Measurements from ENCODE around the gene PCIF1. TPM values are rescaled to one million over a fixed set of nuclear protein-coding genes. Genes with fewer than 3 reads are reported as not detected.

PCIF1 gene
- total RNA-seq, 1 donor: 12.7 TPM

DNA sequence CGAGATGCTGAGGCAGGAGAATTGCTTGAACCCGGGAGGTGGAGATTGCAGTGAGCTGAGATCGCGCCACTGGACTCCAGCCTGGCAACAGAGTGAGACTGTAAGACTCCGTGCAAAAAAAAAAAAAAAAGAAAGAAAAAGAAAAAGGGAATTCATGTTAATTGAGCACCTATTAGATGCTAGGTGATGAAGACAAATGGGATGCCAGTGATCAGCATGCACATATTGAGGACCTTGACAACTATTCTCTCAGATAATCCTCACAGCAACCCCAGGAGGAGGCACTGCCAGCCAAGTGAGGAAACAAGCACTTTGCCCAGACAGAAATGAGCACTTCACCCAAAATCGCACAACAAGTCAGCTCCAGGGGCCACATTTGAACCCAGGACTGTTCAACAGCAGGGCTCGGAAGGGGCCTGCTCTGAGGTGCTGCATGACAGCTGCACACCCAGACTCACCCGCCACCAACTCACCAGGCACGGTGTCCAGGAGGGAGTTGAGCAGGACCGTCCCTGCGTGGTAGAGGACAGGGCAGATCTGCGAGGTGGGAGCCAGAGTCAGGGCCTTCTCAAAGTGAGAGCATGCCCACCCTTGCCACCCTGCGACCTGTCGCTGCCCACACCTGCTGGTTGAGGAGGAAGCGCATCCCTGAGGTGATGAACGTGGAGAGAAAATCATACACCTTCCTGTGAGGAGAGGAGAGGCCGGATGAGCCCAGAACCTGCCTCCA, 27.1 kb upstream of the PCIF1 start:
- no peak overlapping the region for H3K27ac ChIP-seq (ENCODE audit: low read depth, low read length)
- no peak for DNase-seq (ENCODE audit: insufficient read length, low spot score, missing footprints)
- no peaks in the 10 kb centered on the region for H3K36me3 ChIP-seq (ENCODE audit: insufficient read depth, low read length)
- H3K4me2 ChIP-seq (ENCODE audit: insufficient read depth, low read length): no peak overlapping the region
- TF ChIP-seq, protein P1, sequence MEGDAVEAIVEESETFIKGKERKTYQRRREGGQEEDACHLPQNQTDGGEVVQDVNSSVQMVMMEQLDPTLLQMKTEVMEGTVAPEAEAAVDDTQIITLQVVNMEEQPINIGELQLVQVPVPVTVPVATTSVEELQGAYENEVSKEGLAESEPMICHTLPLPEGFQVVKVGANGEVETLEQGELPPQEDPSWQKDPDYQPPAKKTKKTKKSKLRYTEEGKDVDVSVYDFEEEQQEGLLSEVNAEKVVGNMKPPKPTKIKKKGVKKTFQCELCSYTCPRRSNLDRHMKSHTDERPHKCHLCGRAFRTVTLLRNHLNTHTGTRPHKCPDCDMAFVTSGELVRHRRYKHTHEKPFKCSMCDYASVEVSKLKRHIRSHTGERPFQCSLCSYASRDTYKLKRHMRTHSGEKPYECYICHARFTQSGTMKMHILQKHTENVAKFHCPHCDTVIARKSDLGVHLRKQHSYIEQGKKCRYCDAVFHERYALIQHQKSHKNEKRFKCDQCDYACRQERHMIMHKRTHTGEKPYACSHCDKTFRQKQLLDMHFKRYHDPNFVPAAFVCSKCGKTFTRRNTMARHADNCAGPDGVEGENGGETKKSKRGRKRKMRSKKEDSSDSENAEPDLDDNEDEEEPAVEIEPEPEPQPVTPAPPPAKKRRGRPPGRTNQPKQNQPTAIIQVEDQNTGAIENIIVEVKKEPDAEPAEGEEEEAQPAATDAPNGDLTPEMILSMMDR (IDR thresholded peaks at IDR 0.05; ENCODE audit: extremely low read depth, low read depth, low read length): no peak
- H3K4me1 ChIP-seq (ENCODE audit: insufficient read depth, low read length): peaks cover 25% of the 10 kb centered on the region
- no peak overlapping the region for H2AFZ ChIP-seq (ENCODE audit: low read length)
- no peaks in the 10 kb centered on the region for H4K20me1 ChIP-seq (ENCODE audit: insufficient read depth, low read length)
- H3K4me3 ChIP-seq (ENCODE audit: insufficient read depth, low read length): no peak overlapping the region
- no peaks in the 10 kb centered on the region for H3K9me3 ChIP-seq (ENCODE audit: low read depth, low read length)
- no peaks in the 10 kb centered on the region for H3K27me3 ChIP-seq (ENCODE audit: insufficient read depth, low read length)
- no peaks in the 10 kb centered on the region for H3K79me2 ChIP-seq (ENCODE audit: insufficient read depth, low read length)

DNA sequence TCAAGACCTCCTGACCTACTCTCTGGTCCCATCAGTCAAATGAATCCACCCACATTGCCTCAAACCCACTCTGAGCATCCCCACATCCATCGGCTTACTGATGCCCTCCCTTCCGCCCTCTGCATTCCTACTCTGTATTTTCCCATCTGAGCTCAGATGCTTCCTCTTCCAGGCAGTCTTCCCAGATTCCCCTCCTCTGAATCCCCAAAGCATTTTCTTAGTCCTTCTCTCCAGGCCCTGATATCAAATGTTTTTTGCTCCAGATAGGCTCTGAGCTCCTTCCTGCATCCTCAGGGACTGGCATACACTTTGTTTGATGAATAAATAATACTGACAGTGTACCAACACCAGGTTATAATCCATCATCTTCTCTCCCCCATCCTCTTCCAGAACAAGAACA, 26.4 kb upstream of the PCIF1 start:
- Histone ChIP-seq H3K79me2 (ENCODE audit: insufficient read depth, low read length) (no peaks in the 10 kb centered on the region), H3K27me3 (ENCODE audit: insufficient read depth, low read length) (no peaks in the 10 kb centered on the region), H2AFZ (ENCODE audit: low read length) (no peak overlapping the region), H3K4me3 (ENCODE audit: insufficient read depth, low read length) (no peak overlapping the region), H3K27ac (ENCODE audit: low read depth, low read length) (no peak overlapping the region), H4K20me1 (ENCODE audit: insufficient read depth, low read length) (no peaks in the 10 kb centered on the region), H3K4me1 (ENCODE audit: insufficient read depth, low read length) (peaks cover 27% of the 10 kb centered on the region), H3K36me3 (ENCODE audit: insufficient read depth, low read length) (no peaks in the 10 kb centered on the region), H3K4me2 (ENCODE audit: insufficient read depth, low read length) (no peak overlapping the region), H3K9me3 (ENCODE audit: low read depth, low read length) (no peaks in the 10 kb centered on the region)
- no peak for DNase-seq (ENCODE audit: insufficient read length, low spot score, missing footprints)
- TF ChIP-seq, protein P1 (IDR thresholded peaks at IDR 0.05; ENCODE audit: extremely low read depth, low read depth, low read length): no peak

DNA sequence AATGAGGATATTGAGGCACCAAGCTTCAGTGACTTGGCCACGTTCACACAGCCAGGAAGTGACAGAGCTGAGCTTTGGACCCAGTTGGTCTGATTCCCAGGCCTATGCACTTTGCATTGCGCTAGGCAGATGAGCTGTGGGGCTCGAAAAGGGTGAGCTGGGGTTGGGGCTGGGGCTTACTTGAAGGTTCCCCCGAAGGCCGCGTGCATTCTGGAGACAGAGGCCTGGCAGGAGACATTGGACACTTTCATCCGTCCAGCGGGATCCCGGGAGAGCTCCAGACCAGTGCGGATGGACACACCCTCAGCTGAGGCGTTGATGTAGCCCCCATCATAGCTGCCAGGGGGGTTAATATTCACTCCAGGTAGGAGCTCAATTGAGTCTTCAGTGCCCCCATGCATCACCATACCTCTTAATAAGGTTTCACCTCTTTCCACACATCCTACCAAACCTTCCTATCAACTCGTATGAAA, 25.1 kb upstream of the PCIF1 start:
- H3K79me2 ChIP-seq (ENCODE audit: insufficient read depth, low read length): no peaks in the 10 kb centered on the region
- no peaks in the 10 kb centered on the region for H4K20me1 ChIP-seq (ENCODE audit: insufficient read depth, low read length)
- H2AFZ ChIP-seq (ENCODE audit: low read length): no peak overlapping the region
- DNase-seq (ENCODE audit: insufficient read length, low spot score, missing footprints): no peak
- H3K27ac ChIP-seq (ENCODE audit: low read depth, low read length): no peak overlapping the region
- H3K9me3 ChIP-seq (ENCODE audit: low read depth, low read length): no peaks in the 10 kb centered on the region
- H3K4me3 ChIP-seq (ENCODE audit: insufficient read depth, low read length): no peak overlapping the region
- no peaks in the 10 kb centered on the region for H3K27me3 ChIP-seq (ENCODE audit: insufficient read depth, low read length)
- H3K4me1 ChIP-seq (ENCODE audit: insufficient read depth, low read length): peaks cover 27% of the 10 kb centered on the region
- H3K4me2 ChIP-seq (ENCODE audit: insufficient read depth, low read length): no peak overlapping the region
- H3K36me3 ChIP-seq (ENCODE audit: insufficient read depth, low read length): no peaks in the 10 kb centered on the region
- TF ChIP-seq, protein P1 (IDR thresholded peaks at IDR 0.05; ENCODE audit: extremely low read depth, low read depth, low read length): no peak

DNA sequence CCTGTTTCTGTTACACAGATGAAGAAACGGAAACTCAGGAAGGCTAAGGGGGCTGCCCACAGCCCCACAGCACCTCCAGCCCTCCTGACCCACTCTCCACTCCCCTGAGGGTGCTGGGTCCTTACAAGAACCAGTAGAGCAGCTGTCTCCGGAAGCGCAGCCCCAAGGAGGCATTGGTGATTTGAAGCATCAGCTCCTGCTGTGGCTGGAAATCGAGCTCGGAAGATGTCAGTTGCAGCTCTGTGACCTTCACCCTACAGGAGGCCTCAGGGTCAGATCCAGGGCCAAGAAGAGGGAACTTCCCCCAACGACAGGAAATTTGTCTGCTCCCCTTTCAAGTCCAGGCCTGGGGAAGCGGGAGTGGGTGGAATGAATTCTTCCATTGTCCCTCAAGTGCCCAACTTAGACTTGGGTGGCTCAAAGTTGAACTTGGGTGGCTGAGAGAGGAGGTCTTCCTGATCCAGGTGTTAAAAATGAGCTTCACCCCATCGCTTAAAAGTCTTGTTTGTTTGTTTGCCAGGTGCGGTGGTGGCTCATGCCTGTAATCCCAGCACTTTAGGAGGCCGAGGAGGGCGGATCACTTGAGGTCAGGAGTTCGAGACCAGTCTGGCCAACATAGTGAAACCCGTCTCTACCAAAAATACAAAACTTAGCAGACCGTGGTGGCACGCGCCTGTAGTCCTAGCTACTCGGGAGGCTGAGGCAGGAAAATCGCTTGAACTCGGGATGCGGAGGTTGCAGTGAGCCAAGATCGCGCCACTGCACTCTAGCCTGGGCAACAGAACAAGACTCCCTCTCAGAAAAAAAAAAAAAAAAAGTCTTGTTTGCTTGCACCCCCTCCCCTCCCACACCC, 24.4 kb upstream of the PCIF1 start:
- no peaks in the 10 kb centered on the region for H3K36me3 ChIP-seq (ENCODE audit: insufficient read depth, low read length)
- H3K4me3 ChIP-seq (ENCODE audit: insufficient read depth, low read length): peak overlapping the region; percentile 16
- no peak overlapping the region for H3K27ac ChIP-seq (ENCODE audit: low read depth, low read length)
- TF ChIP-seq, protein P1 (IDR thresholded peaks at IDR 0.05; ENCODE audit: extremely low read depth, low read depth, low read length): no peak
- peak overlapping the region; percentile 52 for H3K4me2 ChIP-seq (ENCODE audit: insufficient read depth, low read length)
- peak overlapping the region; percentile 40 for H2AFZ ChIP-seq (ENCODE audit: low read length)
- peaks cover 27% of the 10 kb centered on the region for H3K4me1 ChIP-seq (ENCODE audit: insufficient read depth, low read length)
- no peaks in the 10 kb centered on the region for H3K9me3 ChIP-seq (ENCODE audit: low read depth, low read length)
- no peaks in the 10 kb centered on the region for H4K20me1 ChIP-seq (ENCODE audit: insufficient read depth, low read length)
- H3K27me3 ChIP-seq (ENCODE audit: insufficient read depth, low read length): no peaks in the 10 kb centered on the region
- no peaks in the 10 kb centered on the region for H3K79me2 ChIP-seq (ENCODE audit: insufficient read depth, low read length)
- no peak for DNase-seq (ENCODE audit: insufficient read length, low spot score, missing footprints)
